AG04449 (cell line): ENCODE measurements around the gene GGT6.

Experiments used
- CTCF ChIA-PET: fragments of 350-600 bp; formaldehyde crosslinking; extraction: SDS; loops from one replicate; lab custom pipeline; 2021; ENCODE audit warnings: antibody characterized with exemption; lab: Yijun Ruan, JAX
- POLR2A ChIA-PET: fragments of 400-600, 350-600 bp; formaldehyde crosslinking; extraction: SDS; loops from one replicate; lab custom pipeline; 2020; ENCODE audit warnings: antibody characterized with exemption, inconsistent platforms; lab: Yijun Ruan, JAX
- DNase-seq: peaks from one replicate; pipeline ENCODE4 v3.0.0-alpha.2; 2010; ENCODE audit warnings: low read depth, low spot score
- H3K4me3 ChIP-seq: 2 replicates; pipeline ENCODE4 v1.5.1; 2011; ENCODE audit warnings: low read depth, mild to moderate bottlenecking, control low read depth, low read length
- CTCF ChIP-seq: IDR thresholded peaks from one replicate; pipeline ENCODE4 v1.5.1; 2011; ENCODE audit warnings: mild to moderate bottlenecking, moderate library complexity, low read length, control low read depth, inconsistent platforms; ENCODE audit not compliant: insufficient read depth; ENCODE audit errors: missing control alignments

The GGT6 gene

GRCh38 chr17:4513113-4514032, 47.0 kb downstream of the GGT6 start:
- ChIA-PET CTCF (no interaction called here), POLR2A (no interaction called here)
- no peak overlapping the region for H3K4me3 ChIP-seq
- DNase-seq, result no peak
- no peak for TF ChIP-seq CTCF

GRCh38 chr17:4512156-4513112, 47.9 kb downstream of the GGT6 start:
- DNase-seq, result no peak
- no peak overlapping the region for H3K4me3 ChIP-seq
- ChIA-PET POLR2A (no interaction called here), CTCF (no interaction called here)
- TF ChIP-seq CTCF, result no peak

GRCh38 chr17:4511199-4511932, 49.0 kb downstream of the GGT6 start:
- no peak overlapping the region for H3K4me3 ChIP-seq
- DNase-seq, result no peak
- no peak for TF ChIP-seq CTCF
- CTCF ChIA-PET, result no interaction called here
- POLR2A ChIA-PET, result no interaction called here

- ChIA-PET POLR2A (no interaction called here), CTCF (interaction anchor here (1.1 kb wide), 1 partner anchor 56 kb away, joined by 3 read pairs; no protein-coding TSS in a partner anchor)
- no peak overlapping the region for H3K4me3 ChIP-seq
- TF ChIP-seq CTCF, result no peak
- DNase-seq, result no peak
Observed at GRCh38 chr17:4510618-4510941, 49.8 kb downstream of the GGT6 start.

- no peak overlapping the region for H3K4me3 ChIP-seq
- no peak for TF ChIP-seq CTCF
- ChIA-PET POLR2A (no interaction called here), CTCF (interaction anchor here (1.1 kb wide), 1 partner anchor 56 kb away, joined by 3 read pairs; no protein-coding TSS in a partner anchor)
- DNase-seq, result no peak
Observed at GRCh38 chr17:4509923-4510617, 50.3 kb downstream of the GGT6 start.
